22Rv1 (cell line): Measurements from ENCODE around the gene TSSC4.

Source experiments
- ZFX ChIP-seq: fragments of 450-650 bp; IDR thresholded peaks from 2 replicates; pipeline ENCODE4 v1.6.1; 2017; ENCODE audit warnings: antibody characterized with exemption, borderline replicate concordance
- TF ChIP-seq, protein P1 (sequence below): fragments of 450-650 bp; IDR thresholded peaks from 2 replicates; pipeline ENCODE4 v1.5.1; 2017; ENCODE audit warnings: mild to moderate bottlenecking

GRCh38 chr11:2432628-2433071 lies 32.1 kb downstream of the TSSC4 start:
- TF ChIP-seq, protein P1, sequence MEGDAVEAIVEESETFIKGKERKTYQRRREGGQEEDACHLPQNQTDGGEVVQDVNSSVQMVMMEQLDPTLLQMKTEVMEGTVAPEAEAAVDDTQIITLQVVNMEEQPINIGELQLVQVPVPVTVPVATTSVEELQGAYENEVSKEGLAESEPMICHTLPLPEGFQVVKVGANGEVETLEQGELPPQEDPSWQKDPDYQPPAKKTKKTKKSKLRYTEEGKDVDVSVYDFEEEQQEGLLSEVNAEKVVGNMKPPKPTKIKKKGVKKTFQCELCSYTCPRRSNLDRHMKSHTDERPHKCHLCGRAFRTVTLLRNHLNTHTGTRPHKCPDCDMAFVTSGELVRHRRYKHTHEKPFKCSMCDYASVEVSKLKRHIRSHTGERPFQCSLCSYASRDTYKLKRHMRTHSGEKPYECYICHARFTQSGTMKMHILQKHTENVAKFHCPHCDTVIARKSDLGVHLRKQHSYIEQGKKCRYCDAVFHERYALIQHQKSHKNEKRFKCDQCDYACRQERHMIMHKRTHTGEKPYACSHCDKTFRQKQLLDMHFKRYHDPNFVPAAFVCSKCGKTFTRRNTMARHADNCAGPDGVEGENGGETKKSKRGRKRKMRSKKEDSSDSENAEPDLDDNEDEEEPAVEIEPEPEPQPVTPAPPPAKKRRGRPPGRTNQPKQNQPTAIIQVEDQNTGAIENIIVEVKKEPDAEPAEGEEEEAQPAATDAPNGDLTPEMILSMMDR = no peak
- TF ChIP-seq ZFX = no peak
